M059J (cell line): ENCODE measurements around the gene COL6A6. TPM values are rescaled to one million over a fixed set of nuclear protein-coding genes. Genes with fewer than 3 reads are reported as not detected.

Source experiments
- DNase-seq: peaks from one replicate; pipeline ENCODE4 v3.0.0-alpha.2; 2012; ENCODE audit warnings: low read depth
- total RNA-seq: library from RNA; depleted of rRNA; stranded (reverse); fragments of >200 nt; shearing (Covaris generic); gene quantifications from 2 replicates; pipeline ENCODE4 v1.2.3, GENCODE V29; 2014; rRNA removed

COL6A6 gene, protein sequence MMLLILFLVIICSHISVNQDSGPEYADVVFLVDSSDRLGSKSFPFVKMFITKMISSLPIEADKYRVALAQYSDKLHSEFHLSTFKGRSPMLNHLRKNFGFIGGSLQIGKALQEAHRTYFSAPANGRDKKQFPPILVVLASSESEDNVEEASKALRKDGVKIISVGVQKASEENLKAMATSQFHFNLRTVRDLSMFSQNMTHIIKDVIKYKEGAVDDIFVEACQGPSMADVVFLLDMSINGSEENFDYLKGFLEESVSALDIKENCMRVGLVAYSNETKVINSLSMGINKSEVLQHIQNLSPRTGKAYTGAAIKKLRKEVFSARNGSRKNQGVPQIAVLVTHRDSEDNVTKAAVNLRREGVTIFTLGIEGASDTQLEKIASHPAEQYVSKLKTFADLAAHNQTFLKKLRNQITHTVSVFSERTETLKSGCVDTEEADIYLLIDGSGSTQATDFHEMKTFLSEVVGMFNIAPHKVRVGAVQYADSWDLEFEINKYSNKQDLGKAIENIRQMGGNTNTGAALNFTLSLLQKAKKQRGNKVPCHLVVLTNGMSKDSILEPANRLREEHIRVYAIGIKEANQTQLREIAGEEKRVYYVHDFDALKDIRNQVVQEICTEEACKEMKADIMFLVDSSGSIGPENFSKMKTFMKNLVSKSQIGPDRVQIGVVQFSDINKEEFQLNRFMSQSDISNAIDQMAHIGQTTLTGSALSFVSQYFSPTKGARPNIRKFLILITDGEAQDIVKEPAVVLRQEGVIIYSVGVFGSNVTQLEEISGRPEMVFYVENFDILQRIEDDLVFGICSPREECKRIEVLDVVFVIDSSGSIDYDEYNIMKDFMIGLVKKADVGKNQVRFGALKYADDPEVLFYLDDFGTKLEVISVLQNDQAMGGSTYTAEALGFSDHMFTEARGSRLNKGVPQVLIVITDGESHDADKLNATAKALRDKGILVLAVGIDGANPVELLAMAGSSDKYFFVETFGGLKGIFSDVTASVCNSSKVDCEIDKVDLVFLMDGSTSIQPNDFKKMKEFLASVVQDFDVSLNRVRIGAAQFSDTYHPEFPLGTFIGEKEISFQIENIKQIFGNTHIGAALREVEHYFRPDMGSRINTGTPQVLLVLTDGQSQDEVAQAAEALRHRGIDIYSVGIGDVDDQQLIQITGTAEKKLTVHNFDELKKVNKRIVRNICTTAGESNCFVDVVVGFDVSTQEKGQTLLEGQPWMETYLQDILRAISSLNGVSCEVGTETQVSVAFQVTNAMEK (N-terminal part only)
- total RNA-seq = not detected in 2 replicates

DNA sequence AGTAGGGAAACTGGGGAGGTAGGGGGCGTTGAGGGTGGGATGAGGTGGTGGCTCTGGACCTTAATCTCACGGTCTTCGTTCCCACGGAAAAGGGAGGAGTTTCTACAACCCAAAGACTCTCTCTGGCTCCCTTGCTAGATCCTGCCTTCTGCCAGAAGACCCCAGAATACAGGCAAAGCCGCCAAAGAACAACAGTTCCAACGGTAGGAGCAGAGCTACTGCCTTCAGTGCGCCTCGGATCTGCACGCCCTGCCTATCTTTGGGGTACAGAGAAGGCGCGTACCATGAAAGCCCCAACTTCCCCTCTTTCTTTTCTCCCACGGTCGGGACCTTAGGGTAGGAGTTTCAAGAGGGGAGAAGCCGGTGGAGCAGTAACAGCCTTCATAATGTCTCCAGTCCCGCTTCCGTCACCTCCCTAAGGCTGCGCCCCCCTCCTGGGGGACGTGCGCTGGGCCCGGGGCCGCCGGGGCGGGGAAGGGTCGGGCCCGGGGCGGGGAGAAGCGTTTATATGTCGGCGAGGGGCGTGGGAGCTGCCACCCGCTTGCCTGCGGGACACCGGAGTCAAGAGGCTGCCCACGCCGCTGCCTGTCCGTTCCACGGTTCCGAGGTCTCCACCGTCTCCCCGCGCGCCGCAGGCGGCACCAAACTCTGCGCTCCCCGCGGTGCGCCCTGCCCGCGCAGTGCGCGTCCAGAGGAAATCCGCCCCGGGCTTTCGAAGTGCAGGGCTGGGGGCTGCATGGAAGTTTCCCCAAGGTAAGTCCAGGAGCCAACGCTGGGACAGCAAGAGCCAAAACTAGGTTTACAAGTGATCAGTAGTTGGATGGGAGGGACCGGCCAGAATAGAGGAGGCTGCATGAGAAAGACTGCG lies at the start of gene COL6A6:
Gene COL6A6, plus strand, starts transcription at position 533 of the 868 bp plus-strand sequence. CDS start 43,188 bp downstream, outside the sequence.
- no peak for DNase-seq

DNA sequence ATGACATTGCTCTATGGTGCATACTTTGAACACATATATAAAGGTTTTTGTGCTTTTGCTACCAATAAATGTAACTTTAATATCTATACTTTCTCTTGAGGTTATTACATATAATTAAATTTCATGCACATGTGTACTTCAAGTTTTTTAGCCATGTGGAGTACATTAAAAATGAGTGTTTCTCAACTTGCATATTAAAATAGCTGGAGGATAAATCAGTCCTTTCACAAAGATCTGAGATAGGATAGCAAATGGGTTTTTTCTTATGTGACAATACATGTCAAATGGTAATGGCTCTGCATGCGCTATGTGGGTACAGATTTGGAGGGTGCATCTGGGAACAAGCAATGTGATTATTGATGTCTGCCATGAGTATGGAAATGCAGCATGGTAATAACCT lies 48.7 kb upstream of the COL6A6 start:
- DNase-seq = no peak

DNA sequence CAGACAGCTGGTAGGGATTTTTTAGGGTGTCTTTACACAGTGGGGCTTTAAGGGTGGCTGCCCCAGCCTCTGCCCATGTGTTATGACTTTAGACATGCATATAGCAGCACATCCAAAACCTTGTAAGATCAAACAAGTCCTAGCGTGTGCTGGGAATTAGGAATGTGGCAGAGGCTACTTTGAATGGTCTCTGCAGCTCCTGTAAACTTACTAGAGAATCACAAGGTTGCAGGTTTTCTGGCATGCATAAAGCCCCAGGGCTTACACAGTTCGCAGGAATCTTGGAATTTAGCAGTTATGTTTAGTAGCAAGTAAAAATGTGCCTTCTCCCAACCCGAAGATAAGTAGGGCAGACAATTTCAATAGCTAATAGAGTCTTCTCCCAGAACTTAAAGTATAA lies 46.9 kb upstream of the COL6A6 start:
- DNase-seq = no peak

DNA sequence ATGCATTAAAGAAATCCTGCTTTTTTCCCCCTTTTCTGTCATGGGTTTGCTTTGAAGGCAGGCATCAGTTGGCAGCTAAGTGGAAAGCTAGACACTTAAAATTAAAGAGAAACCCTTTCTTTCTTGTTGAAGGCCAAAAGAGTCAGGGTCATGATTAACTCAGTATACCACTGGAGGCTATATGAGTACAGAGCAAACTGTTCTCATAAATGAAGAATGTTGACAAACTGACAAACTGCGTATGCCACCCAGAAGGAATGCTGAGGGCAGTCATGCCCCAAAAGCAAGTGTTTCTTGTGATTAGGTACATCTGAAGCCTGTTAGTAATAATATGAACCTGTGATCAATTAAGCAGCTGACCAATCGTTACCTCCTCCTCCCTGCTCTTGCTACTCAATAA lies 43.6 kb upstream of the COL6A6 start:
- DNase-seq = no peak

DNA sequence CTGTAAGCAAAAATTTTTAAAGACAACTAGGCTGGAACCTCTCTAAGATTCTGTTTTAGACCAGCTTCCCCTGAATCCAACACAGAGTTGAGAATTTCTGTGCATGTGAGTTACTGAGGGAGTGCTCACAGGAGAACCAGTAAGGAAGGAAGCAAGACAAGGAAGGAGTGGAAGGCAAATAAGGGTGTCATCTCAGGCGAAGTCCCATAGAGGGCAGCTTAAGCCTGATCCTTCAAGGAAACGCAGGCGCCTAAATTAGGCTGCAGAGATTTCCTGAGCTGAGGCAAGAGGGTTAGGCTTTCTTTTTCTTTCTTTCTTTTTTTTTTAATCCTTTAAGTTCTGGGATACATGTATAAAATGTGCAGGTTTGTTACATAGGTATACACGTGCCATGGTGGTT lies 36.2 kb upstream of the COL6A6 start:
- peak; percentile 29 for DNase-seq

DNA sequence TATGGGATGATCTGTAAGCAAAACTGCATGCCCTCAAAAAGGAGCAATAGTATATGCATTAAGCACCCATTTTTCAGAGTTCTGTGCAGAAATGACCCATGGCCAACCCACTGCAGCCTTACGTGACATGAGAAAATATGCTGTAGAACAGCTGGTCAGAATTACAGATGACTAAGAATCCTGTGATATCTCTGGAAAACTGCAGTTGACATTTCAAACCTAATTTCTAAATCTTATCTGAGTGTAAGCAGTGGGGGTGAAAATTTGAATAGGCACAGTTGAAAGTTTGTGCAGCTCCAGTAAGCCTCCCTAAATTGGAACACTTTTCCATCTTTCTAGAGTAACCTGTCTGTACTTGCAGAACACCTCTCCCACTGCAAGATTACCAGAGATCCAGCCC lies 28.7 kb upstream of the COL6A6 start:
- DNase-seq = no peak

DNA sequence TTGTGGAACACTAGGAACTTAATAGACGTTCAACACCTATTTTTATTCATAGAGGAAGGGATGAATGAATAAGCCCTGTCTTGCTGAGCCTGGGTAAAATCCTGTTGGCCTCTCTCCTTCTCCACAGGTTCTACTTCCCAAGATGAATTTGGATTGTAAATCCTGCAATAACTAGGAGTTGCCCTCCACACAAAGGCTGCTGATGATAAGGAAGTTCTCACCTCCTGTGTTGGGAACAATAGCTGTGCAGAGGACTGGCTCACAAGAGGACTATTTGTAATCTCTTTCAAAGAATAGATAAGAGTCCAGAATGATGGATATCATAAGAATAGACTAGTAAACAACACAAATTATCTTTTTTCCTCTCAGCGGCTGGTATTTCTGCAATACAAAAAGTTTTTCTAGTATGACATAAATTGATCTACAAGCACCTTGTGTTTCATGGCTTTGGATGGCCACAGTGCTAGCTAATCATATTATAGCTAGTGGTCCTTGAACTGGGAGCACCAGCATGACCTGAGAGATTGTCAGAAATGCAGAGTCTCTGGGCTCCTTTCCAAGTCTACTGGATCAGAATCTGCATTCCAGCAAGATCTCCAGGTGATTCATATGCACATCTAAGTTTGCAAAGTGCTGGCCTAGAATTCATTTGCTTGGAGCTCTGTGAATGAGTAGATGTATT lies 28.1 kb upstream of the COL6A6 start:
- no peak for DNase-seq

DNA sequence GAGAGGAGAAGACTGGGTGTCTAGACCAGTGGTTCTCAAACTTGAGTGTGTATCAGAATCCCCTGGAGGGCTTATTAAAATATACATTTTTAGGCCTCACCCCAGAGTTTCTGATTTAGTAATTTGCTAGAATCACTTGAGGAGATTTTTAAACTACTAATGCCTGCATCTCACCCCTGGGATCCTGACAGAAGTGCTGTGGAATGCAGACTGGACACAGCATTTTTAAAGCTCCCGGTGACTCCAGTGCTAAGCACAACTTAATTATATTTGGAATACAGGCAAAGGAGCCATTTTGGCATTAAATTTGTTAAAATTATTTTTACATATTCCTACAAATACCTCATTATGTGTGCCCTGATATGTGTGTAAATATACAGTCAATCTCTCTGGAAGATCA lies 26.7 kb upstream of the COL6A6 start:
- DNase-seq = no peak

DNA sequence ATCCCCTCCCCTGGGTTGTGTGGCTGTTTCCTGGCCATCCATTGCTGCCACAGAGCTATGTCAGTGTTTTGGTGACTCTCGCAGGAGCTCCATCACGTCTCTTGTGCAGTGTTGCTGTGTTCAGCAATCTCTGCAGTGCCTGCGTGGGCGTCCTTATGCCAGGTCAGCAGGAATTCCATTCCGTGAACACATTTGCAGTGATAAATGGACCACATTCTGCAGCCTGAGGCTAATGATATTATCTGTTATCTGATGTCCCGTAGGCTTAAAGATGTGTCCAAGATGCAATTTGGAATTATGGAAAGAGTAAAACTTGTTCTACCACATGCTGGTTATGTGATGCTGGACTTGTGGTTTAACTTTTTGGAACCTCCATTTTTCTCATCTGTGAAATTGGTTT lies 25.5 kb upstream of the COL6A6 start:
- DNase-seq = no peak

DNA sequence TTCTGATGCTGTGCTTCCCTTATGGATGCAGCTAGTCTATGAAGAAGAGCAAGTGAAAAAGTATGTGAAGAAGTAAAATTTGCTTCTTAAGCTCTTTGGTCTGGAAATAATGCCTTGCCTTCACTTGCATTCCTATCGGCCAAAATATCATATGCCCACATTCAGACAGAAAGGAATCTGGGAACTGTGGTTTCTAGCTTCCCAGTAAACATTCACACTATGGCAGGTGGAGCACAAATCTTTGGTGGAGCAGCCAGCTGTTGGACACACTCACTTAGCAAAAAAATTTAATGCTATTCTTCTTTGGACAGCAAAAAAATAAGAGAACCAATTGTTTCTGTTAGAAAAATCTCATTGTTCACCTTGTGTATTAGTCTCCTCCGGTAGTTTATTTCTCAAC lies 12.3 kb upstream of the COL6A6 start:
- DNase-seq = no peak

DNA sequence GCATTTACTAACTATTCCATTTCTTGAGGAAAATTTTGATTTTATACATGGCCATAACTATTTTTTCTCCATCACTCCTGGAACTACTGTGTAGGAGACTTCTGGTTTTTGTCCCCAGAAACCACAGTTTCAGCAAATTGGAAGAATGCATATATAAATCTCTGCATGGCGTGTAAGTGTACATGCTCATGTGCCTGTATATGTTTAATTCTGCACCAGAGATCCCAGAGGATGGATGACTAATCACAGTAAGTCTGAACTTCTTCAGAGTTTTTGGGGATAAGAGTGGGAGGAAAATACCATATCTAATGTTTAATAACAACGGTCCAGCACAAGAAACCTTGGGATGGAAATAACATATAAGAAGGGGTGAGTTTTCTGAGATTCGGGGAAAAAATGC lies 10.9 kb upstream of the COL6A6 start:
- DNase-seq = no peak

DNA sequence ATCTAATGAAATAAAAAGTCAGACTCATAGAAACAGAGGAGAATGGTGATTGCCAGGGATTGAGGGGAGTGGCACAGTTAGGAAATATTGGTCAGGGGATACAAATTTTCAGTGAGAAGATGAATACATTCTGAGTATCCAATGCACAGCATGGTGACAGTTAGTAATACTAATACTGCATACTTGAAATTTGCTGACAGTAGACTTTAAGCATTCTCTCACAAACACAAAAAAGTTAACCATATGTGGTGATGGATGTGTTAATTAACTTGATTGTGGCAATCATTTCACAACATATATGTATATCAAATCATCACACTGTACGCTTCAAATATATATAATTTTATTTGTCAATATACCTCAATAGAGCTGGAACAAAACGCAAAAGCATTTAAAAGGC lies 9.2 kb upstream of the COL6A6 start:
- no peak for DNase-seq

DNA sequence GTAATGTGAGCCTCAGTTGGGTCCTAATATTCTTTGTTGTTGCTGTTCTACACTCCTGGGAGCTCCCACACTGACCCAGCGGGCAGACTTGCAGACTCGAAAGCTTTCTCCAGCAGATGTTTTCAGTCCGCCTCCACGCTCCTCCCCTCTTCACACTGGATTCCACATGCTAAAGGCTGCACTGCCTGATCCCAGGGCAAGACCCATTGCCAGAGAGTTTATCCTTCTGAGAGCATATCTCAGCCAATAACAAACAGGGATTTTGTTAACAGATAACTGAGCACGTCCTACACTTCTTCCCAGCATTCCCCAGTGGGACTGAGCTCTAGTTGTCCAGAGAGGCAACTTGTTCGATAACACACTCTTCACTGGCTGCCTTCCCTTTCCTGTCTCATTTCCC lies 8.0 kb upstream of the COL6A6 start:
- DNase-seq = no peak

DNA sequence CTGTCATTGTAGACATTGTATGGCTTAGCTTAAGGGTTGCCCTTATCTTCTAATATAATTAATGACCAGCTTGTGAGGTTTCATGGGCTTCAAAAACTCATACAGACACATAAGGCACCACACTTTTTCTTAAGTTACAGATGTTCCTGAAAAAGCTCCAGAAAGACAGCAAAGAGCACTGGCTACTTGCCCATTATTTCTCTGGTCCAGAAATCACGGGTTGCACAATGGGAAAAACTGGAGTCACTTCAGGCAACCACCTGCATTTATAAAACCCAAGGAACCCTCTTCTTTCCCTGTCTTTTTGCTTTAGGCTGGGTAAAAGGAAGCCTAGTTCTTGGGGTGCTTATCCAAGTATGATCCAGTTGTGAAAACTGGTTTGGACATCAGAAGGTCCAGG lies 2.3 kb upstream of the COL6A6 start:
- no peak for DNase-seq

DNA sequence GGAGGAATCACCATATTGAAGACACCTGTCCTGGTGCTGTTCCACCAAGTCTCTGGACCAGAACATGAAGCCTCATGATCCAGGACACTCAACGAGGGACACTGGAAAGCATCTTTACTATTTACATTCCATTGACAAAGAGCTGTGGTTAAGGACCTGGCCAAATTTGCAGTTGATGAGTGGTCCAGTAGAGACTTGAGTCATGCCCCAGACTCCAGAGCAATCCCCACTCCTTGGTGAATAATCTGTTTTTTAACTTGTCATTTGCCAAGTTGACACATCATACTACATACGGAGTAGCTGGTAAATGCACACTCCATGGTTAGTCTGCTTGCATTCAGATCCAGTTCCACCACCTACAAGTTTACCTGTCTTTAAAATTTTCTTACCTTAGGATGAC lies 1.2 kb upstream of the COL6A6 start:
- DNase-seq = peak; percentile 3

DNA sequence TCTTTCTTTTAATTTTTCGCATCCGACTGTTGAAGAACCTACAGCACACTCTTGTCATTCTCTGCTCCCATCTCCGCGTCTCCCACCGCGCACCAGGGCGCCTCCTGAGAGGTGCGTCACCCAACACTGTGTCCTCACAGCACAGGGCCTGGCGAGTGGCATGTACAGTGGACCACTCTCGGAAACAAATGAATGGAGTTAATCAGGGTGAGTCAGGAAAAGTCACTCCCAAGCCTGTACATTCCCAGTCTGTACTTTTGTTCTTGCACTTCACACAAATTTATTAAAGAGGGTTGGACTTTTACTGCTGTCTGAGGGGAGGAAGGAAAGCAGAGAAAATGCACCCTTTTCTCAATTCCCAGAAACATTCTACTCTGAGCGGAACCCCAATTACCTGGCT lies 625 bp downstream of the COL6A6 start:
- DNase-seq = no peak

DNA sequence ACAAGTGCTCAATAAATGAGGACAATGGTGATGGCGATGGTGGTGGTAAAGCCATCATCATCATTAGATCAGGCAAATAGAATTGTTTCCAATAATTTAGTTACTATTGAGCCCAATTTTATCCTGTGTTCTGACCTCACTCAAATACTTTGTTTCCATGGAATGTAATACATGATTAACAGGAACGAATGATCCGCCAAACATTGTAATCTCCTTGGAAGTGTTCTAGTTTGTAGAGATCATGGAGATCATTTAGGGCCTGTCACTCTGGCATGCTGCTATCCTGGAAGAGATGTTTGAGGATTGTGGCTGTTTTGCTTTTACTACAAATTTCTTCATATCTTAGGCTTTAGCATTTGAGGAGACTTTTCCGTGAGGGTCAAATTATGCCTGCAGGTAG lies 2.8 kb downstream of the COL6A6 start:
- no peak for DNase-seq

DNA sequence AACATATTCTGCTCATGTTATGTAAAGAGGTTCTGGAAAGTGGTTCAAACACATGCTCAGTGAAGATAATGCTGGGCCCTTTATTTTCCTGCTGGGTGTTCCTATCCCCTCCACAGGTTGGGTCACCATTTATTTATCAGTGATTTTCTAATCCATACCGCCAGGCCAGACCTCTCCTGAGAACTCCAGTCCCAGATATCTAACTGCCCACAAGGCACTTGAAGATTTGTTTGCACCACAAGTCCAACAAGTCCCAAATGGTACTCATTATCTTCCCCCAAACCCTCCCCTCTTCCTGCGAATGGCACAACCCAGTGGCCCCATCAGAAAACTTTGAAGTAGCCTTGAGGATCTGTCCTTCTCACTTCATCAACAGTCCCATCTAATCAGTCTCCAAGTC lies 5.4 kb downstream of the COL6A6 start:
- DNase-seq = no peak

DNA sequence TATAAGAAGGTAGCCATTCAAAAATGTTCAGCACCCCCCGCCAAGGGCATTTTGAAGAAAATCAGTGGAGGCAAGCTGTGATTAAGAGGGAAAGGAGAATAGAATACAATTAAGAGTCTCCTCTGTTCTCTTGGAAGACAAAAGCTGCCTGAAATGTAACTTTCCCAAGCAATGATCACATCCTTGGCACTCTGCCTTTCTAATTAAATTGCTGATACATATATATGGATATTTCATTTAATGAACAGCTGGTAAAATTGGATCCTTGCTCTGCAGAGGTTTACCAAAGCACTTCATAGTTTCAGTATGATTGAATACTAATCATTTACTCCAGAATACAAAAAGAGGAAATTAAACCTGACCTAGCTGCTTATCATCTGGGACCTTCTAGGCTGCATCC lies 10.4 kb downstream of the COL6A6 start:
- no peak for DNase-seq

DNA sequence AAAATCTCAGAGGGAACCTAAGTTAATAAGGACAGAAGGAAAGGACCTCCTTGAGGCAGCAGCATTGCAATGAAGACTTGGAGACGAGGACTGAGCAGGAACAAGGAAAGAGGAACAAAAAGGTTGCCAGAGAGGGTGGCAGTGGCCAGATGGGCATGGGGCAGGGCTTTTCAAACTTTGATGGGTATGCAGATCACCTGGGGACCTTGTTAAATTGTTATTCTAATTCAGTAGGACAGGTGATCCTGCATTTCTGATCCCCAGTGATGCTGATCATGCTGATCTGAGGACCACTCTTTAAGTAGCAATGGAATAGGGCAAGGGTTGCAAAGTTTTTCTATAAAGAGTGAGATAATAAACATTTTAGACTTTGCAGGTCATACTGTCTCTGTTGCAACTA lies 11.1 kb downstream of the COL6A6 start:
- no peak for DNase-seq
